Mammary epithelial cell (primary cell): ENCODE results near the gene XAB2.
"Not testable (repeated sequence)": the region's sequence is repeated elsewhere in the genome, so short reads cannot be mapped to it uniquely, and the experiment has no call there.

Experiments used
- CTCF ChIP-seq, 2 donors: IDR thresholded peaks in 1 of 2; conservative IDR thresholded peaks in 1 of 2; 2 replicates each; pipeline ENCODE4 v1.5.1; 2011 to 2012; ENCODE audit warnings: inconsistent platforms in 2 of 2, low read length in 2 of 2, mild to moderate bottlenecking in 2 of 2, control low read depth in 1 of 2, low read depth in 1 of 2; ENCODE audit not compliant: insufficient read depth in 1 of 2; ENCODE audit errors: extremely low read depth in 1 of 2
- EZH2 ChIP-seq: IDR thresholded peaks from 2 replicates; pipeline ENCODE4 v1.6.1; 2012; ENCODE audit warnings: low read length, inconsistent platforms, borderline replicate concordance

GRCh38 chr19:7643629-7644549, 14.5 kb upstream of the XAB2 start:
- not testable (repeated sequence) for TF ChIP-seq CTCF (conservative IDR thresholded peaks at IDR 0.05 in 1 of 2, IDR thresholded peaks at IDR 0.05 in 1 of 2; ENCODE audit: extremely low read depth in 1 of 2, insufficient read depth in 1 of 2, low read depth in 1 of 2, low read length in 2 of 2); EZH2
